ENCODE results near the gene STAC2. TPM values are rescaled to one million over a fixed set of nuclear protein-coding genes. Genes with fewer than 3 reads are reported as not detected.

STAC2 gene
- total and polyA plus RNA-seq, 12 donors, result 0.09 to 4.9 (median 0.51) TPM; not detected in 1

- 45 to 58% methylated on average over 20 of the region's 20 CpGs for WGBS, 2 donors
- H3K4me1 ChIP-seq, result peaks cover 0 to 46% (median 32%) of the 10 kb centered on the region in 9 donors
- H3K27ac ChIP-seq, result peak overlapping the region in 3 of 10 donors; percentile 10 to 41 (median 35)
- no peaks in the 10 kb centered on the region for H3K27me3 ChIP-seq
- H3K4me3 ChIP-seq, result no peak overlapping the region
- TF ChIP-seq CTCF (IDR thresholded peaks at IDR 0.05), result peak in 8 of 9 donors; percentile 24 to 59 (median 46)
- ATAC-seq (peak; percentile 48 to 75 (median 64)), DNase-seq (peak; percentile 61 to 71)
- peaks cover 0 to 47% (median 0%) of the 10 kb centered on the region in 9 donors for H3K36me3 ChIP-seq
- H3K9me3 ChIP-seq, result no peaks in the 10 kb centered on the region
- intact Hi-C loops (cut with DNase I), result loop anchor here in 1 of 10 donors (10.0 kb wide), 1 partner anchor 840 kb away; the partner anchor contains the start of gene SOCS7
Measured at GRCh38 chr17:39194089-39194984, 31.4 kb downstream of the STAC2 start.

- DNase-seq (no peak), ATAC-seq (no peak)
- Histone ChIP-seq H3K27me3 (no peaks in the 10 kb centered on the region), H3K4me3 (no peak overlapping the region), H3K36me3 (peaks cover 0 to 57% (median under 1%) of the 10 kb centered on the region in 9 donors), H3K4me1 (peaks cover 0 to 40% (median 24%) of the 10 kb centered on the region in 9 donors), H3K9me3 (no peaks in the 10 kb centered on the region), H3K27ac (no peak overlapping the region)
- intact Hi-C loops (cut with DNase I), result loop anchor here in 1 of 10 donors (10.0 kb wide), 1 partner anchor 839 kb away; the partner anchor contains the start of gene SOCS7
- 83 to 87% methylated on average over 9 to 10 of the region's 10 CpGs for WGBS, 2 donors
- no peak for TF ChIP-seq CTCF (IDR thresholded peaks at IDR 0.05)
Measured at GRCh38 chr17:39193346-39193745, 32.4 kb downstream of the STAC2 start.

GRCh38 chr17:39192901-39193300 is 32.8 kb downstream of the STAC2 start:
- Histone ChIP-seq H3K4me3 (no peak overlapping the region), H3K4me1 (peaks cover 0 to 36% (median 20%) of the 10 kb centered on the region in 9 donors), H3K9me3 (no peaks in the 10 kb centered on the region), H3K36me3 (peaks cover 0 to 61% (median 4%) of the 10 kb centered on the region in 9 donors), H3K27ac (no peak overlapping the region), H3K27me3 (no peaks in the 10 kb centered on the region)
- TF ChIP-seq CTCF (IDR thresholded peaks at IDR 0.05), result no peak
- 96 to 98% methylated on average over 16 of the region's 16 CpGs for WGBS, 2 donors
- intact Hi-C loops (cut with DNase I), result loop anchor here in 1 of 10 donors (10.0 kb wide), 1 partner anchor 838 kb away; the partner anchor contains the start of gene SOCS7
- ATAC-seq (no peak), DNase-seq (no peak)

- ATAC-seq (no peak), DNase-seq (no peak)
- TF ChIP-seq CTCF (IDR thresholded peaks at IDR 0.05), result no peak
- no peaks in the 10 kb centered on the region for H3K9me3 ChIP-seq
- no peak overlapping the region for H3K27ac ChIP-seq
- peaks cover 0 to 32% (median 16%) of the 10 kb centered on the region in 9 donors for H3K4me1 ChIP-seq
- H3K36me3 ChIP-seq, result peaks cover 0 to 71% (median 8%) of the 10 kb centered on the region in 9 donors
- WGBS, 2 donors, result 88 to 90% methylated on average over 9 of the region's 9 CpGs
- H3K4me3 ChIP-seq, result no peak overlapping the region
- intact Hi-C loops (cut with DNase I), result loop anchor here in 1 of 10 donors (10.0 kb wide), 1 partner anchor 837 kb away; the partner anchor contains the start of gene SOCS7
- no peaks in the 10 kb centered on the region for H3K27me3 ChIP-seq
Measured at GRCh38 chr17:39191750-39192510, 33.8 kb downstream of the STAC2 start.
